ENCODE data around the gene PIGV.

DNA sequence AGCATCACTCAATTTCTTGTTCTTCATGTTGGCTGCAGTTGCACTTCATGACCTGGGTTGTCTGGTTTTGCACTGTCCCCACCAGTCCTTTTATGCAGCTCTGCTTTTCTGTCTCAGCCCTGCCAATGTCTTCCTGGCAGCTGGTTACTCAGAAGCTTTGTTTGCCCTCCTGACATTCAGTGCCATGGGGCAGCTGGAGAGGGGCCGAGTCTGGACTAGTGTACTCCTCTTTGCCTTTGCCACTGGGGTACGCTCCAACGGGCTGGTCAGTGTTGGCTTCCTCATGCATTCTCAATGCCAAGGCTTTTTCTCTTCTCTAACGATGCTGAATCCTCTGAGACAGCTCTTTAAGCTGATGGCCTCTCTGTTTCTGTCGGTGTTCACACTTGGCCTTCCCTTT is 6.6 kb downstream of the PIGV start:
- TF ChIP-seq POLR2A (IDR thresholded peaks at IDR 0.05): no peak
- TF ChIP-seq, protein P1, sequence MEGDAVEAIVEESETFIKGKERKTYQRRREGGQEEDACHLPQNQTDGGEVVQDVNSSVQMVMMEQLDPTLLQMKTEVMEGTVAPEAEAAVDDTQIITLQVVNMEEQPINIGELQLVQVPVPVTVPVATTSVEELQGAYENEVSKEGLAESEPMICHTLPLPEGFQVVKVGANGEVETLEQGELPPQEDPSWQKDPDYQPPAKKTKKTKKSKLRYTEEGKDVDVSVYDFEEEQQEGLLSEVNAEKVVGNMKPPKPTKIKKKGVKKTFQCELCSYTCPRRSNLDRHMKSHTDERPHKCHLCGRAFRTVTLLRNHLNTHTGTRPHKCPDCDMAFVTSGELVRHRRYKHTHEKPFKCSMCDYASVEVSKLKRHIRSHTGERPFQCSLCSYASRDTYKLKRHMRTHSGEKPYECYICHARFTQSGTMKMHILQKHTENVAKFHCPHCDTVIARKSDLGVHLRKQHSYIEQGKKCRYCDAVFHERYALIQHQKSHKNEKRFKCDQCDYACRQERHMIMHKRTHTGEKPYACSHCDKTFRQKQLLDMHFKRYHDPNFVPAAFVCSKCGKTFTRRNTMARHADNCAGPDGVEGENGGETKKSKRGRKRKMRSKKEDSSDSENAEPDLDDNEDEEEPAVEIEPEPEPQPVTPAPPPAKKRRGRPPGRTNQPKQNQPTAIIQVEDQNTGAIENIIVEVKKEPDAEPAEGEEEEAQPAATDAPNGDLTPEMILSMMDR (IDR thresholded peaks at IDR 0.05): no peak

Measured in testis (tissue), 2 donors.